Ammon's horn (tissue), 1 donor: ENCODE data around the gene COLEC12.

Experiments
- DNase-seq: peaks from one replicate; pipeline ENCODE4 v3.0.0-alpha.2; 2016; ENCODE audit warnings: low spot score

Gene COLEC12

GRCh38 chr18:361100-361732 lies 139.3 kb downstream of the COLEC12 start:
- DNase-seq = no peak

GRCh38 chr18:360676-361075 lies 139.8 kb downstream of the COLEC12 start:
- DNase-seq = no peak

GRCh38 chr18:356778-357177 lies 143.7 kb downstream of the COLEC12 start:
- DNase-seq = no peak

GRCh38 chr18:355678-356077 lies 144.8 kb downstream of the COLEC12 start:
- DNase-seq = no peak

- DNase-seq = no peak
Observed at GRCh38 chr18:354471-354870, 146.0 kb downstream of the COLEC12 start.

- no peak for DNase-seq
Observed at GRCh38 chr18:354003-354402, 146.5 kb downstream of the COLEC12 start.

- DNase-seq = no peak
Observed at GRCh38 chr18:352438-352837, 148.1 kb downstream of the COLEC12 start.

- no peak for DNase-seq
Observed at GRCh38 chr18:350953-351572, 149.4 kb downstream of the COLEC12 start.

- no peak for DNase-seq
Observed at GRCh38 chr18:346600-346999, 153.9 kb downstream of the COLEC12 start.

GRCh38 chr18:341102-341501 lies 159.4 kb downstream of the COLEC12 start:
- DNase-seq = no peak

GRCh38 chr18:340044-340443 lies 160.5 kb downstream of the COLEC12 start:
- no peak for DNase-seq

GRCh38 chr18:339200-339599 lies 161.3 kb downstream of the COLEC12 start:
- DNase-seq = no peak

GRCh38 chr18:336713-337112 lies 163.8 kb downstream of the COLEC12 start:
- DNase-seq = no peak

- no peak for DNase-seq
Observed at GRCh38 chr18:335733-336132, 164.8 kb downstream of the COLEC12 start.

GRCh38 chr18:334575-335132 lies 165.8 kb downstream of the COLEC12 start:
- no peak for DNase-seq

- DNase-seq = peak; percentile 42
Observed at GRCh38 chr18:332721-333510, 167.6 kb downstream of the COLEC12 start.

- no peak for DNase-seq
Observed at GRCh38 chr18:332007-332406, 168.5 kb downstream of the COLEC12 start.

- DNase-seq = peak; percentile 38
Observed at GRCh38 chr18:331221-331821, 169.2 kb downstream of the COLEC12 start.

GRCh38 chr18:328928-329327 lies 171.6 kb downstream of the COLEC12 start:
- DNase-seq = no peak

GRCh38 chr18:326846-327245 lies 173.7 kb downstream of the COLEC12 start:
- DNase-seq = no peak

- DNase-seq = peak; percentile 39
Observed at GRCh38 chr18:323253-323622, 177.3 kb downstream of the COLEC12 start.

GRCh38 chr18:321865-322467 lies 178.5 kb downstream of the COLEC12 start:
- no peak for DNase-seq
